NCI-H128 (cell line): ENCODE results near the gene TSHZ2.

Experiments used
- DNase-seq: peaks from one replicate; lab custom pipeline; 2025; ENCODE audit not compliant: unreplicated experiment; lab: John Stamatoyannopoulos, UW

Gene TSHZ2

GRCh38 chr20:52972190-52972937 lies at the start of gene TSHZ2:
Gene TSHZ2, plus strand, starts transcription at chr20:52972358. Its CDS starts 936 bp downstream, at chr20:52973294.
- DNase-seq = no peak

DNA sequence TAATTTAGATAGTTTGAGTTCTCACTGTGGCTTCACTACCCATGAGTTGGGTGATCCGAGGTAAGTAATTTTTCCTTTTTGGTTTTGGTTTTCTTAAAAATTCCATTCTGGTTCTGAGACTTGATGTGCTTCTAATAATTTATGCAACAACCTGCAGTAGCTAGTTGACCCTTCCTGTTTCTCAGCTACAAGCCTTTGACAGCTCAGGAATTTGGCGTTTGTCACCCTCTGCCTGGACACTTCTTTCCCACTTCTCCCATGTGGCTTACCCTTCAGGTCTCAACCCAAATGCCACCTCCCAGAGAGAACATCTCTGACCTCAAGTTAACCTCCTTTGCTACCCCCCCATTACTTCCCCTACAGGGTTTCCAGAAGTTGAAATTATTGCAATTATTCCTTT lies 49.7 kb upstream of the TSHZ2 start:
- no peak for DNase-seq

- DNase-seq = no peak
Measured at GRCh38 chr20:52923123-52923937, 48.8 kb upstream of the TSHZ2 start.

GRCh38 chr20:52924411-52925271 lies 47.5 kb upstream of the TSHZ2 start:
- no peak for DNase-seq

- DNase-seq = no peak
Measured at GRCh38 chr20:52926505-52926904, 45.7 kb upstream of the TSHZ2 start.

DNA sequence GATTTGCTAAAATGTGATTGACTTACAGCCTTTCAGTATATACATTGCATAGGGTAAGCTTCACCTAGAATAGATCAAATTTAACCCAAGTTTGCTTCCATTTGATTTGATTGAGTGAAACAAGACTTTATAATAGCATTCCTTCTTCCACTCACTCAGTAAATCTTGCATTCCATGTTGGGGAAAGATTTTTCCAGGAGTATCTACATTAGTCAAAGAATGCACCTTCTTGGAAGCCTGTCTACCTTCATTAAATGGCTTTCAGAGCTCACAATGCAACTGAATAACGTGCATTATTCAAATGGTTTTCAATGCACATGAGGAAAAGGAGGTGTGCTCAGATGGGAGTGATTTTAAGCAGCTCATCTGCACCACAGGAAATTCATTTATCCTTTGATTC lies 38.3 kb upstream of the TSHZ2 start:
- no peak for DNase-seq

DNA sequence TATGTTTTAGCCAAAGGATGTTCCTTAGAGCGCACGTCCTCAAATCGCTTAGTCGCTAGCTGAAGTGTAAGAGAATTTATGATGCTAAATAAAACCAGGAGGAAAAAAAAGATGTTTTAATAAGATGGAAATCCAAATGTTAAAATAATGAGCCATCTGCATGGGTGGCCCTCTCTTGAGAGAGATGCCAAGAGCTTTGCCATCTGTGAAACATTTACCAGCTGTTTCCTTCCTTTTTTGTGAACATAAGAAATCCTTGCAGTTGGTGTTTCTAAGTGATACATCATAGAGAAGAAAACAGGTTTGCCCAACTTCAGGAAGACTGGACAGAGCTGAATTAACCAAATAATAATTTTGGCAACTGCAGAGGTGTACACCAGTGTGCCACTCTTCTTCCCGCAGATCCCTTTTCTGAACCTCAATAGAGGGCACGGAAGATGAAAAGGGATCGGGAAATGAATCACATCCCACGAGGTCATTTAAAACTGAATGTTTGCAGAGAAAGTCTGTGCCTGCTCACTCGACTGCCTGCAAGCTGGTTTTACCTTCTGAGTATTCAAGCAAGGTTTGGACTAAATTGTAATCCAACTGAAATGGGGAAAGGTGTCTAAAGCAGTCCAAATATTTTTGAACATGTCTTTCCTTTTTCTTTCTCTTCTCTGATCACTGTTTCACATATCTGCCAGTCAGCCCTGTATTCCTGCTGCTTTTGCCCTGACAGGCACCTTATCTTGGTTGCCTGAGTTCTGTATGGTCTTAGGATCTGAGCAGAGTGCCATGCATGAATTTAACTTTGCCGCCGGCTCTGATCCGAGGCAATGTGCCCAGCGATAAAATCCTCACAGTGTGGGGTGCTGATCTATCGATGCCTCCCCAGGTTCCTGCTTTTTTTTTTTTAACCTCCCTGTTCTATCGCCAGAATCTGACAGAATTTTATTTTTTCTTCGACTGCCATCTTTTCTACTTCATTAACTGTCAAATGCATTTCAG lies 35.5 kb upstream of the TSHZ2 start:
- DNase-seq = no peak

DNA sequence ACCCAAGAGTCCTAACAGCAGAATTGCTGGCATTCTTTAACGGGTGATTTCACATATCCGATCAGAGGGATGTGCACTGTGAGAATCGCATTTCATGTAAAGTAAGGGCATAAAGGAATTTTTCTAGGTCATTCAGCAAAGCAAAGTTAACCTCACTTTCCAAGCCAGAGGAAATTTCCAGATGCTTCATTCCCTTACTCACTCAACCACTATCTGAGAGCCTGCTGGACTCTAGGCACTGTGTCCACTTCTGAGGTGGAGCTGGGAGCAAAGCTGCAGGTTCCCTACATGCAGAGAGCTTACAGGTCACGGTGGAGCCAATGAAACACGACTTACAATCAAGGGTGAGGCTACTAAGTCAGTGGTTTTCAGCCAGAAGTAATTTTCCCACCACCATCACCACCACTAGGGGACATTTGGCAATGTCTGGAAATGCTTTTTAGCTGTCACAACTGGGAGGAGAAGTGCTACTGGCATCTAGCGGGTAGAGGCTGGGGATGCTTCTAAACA lies 34.5 kb upstream of the TSHZ2 start:
- DNase-seq = no peak

DNA sequence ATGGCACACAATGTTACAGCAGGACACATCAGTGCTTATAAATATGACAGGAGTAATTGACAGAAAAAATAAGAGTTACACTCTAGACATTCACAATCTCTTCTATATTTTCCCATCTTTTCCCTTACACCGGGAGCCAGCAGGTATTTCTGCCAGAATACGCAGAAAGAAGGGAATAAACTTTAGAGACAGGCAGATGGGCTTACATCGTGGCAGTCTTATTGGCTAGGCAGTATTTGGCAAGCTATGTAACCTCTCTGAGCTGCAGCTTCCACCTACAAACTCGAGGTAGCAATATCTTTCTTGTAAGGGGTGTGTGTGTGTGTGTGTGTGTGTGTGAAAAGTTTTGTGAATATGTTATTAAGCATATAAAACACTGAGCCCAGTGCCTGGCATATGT lies 33.0 kb upstream of the TSHZ2 start:
- no peak for DNase-seq

- DNase-seq = no peak
Measured at GRCh38 chr20:52941808-52942207, 30.4 kb upstream of the TSHZ2 start.

DNA sequence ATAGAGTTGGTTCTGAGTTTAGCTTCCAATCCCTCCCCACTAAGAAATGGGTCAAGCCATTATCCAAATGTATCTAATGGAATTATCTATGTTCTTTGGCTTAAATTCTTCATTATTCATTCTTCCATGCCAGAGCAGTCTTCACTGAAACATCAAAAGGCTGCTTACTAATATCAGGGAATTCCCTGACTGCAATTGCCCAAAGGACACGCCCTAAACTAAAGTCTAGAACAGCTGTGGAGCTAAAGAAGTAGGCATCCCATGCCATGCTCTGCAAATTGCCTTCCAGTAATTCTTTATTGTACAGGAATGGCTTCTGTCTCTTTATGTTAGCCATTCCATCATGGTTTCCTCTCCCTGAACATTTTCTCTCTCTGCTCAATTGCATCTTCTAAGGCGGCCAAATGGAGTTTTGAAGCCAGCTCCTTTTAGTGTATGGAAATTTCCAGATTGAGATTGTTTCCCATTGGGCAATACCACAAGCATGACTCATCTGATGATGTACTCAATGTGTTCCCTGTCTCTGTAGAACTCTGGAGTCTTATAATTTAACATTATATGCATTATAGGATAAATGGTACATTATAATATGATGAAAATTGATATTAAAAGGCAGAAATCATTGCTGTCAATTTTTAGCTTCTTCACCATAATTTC lies 28.8 kb upstream of the TSHZ2 start:
- DNase-seq = no peak

GRCh38 chr20:52945268-52945667 lies 26.9 kb upstream of the TSHZ2 start:
- no peak for DNase-seq

GRCh38 chr20:52945862-52946522 lies 26.2 kb upstream of the TSHZ2 start:
- no peak for DNase-seq

DNA sequence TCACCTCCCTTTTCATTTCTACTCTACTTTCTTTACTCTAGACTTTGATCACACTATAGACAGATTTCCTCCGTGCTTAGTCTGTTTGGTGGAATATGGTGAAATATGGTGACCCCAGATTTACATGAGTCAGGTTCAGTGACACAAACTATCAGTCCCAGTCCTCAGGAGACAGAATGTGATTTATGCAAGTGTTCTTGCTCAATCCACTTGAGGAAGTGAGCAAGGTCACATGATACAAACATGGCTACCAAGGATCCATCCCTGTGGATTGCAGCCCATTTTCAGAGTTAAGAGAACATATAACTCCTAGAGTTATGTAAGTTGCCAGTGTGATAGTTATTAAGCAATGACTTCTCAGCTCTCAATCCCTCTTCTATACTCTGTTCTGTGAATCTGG lies 23.7 kb upstream of the TSHZ2 start:
- DNase-seq = no peak

DNA sequence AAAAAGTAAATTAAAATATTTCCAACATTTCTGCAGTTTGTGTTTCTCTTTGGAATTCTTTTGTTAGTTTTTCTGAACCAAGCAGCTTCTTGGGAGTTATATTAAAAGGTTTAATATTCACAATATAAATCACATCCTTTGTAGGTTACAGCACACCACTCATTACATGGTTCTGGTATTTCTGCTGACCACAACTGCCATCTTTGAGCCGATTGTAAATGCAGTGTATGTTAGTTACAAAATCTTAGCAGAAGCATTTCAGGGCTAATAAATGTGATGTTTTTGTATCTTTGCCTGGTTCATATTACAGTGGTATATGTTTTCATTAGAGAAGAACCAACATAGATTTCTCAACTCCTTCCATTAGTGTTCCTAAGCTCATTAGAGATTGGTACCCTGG lies 19.1 kb upstream of the TSHZ2 start:
- DNase-seq = no peak

DNA sequence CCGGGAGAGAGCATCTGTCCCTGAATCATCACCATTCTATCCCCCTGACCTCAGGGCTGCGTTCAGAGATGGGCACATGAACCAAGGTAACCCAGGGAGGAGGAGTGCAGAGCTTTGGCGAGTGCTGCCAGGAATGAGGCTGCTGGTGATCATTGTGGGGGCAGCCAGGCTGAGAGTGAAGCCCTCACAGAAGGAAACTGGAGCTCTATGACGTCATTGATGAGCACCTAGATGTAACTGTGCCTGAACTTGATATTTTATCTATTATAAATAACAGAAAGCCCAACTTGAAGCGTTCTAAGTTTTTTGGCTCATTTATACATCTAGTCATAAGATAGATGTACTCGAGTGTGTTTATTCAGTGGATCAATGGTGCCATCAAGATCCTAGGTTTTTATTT lies 17.3 kb upstream of the TSHZ2 start:
- no peak for DNase-seq

DNA sequence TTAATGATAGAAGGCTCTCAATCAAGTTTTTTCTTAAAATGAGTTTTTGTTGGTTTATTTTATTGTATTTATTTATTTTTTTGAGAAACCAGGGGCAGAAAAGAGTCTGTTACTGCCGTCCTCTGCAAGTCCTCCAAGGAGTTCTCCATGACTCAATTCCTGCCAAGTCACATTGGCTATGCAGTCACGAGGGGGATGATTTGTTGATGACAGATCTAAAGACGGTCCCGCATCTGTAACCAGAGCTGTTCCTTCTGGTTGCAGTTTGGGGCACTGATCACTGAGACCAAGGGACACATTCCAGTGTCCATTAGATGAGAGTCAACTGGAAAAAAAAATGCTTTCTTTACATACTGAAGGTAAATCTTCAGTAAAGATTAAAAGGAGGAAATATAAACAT lies 13.9 kb upstream of the TSHZ2 start:
- DNase-seq = no peak

DNA sequence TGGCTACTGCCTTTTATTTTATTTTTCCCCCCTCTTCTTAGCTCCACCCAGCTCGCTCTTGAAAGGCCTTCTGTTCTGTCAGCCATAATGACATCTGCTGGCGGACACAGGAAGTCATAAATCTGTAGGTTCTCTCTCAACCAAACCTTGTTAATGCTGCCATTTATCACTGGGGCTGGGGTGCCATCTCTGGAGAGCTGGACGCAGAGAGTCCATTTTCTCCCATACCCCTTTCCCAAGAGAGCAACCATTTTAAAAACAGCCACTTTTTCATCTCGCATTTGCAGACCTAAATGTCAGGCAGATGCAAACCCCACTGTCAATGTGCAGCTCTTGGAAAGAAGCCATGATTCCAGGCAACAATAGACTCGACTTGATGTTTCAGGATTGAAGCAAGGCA lies 13.0 kb upstream of the TSHZ2 start:
- no peak for DNase-seq

- DNase-seq = no peak
Measured at GRCh38 chr20:52962183-52962582, 10.0 kb upstream of the TSHZ2 start.
